ENCODE measurements around the gene OR2AT4.

- TF ChIP-seq, protein P1, sequence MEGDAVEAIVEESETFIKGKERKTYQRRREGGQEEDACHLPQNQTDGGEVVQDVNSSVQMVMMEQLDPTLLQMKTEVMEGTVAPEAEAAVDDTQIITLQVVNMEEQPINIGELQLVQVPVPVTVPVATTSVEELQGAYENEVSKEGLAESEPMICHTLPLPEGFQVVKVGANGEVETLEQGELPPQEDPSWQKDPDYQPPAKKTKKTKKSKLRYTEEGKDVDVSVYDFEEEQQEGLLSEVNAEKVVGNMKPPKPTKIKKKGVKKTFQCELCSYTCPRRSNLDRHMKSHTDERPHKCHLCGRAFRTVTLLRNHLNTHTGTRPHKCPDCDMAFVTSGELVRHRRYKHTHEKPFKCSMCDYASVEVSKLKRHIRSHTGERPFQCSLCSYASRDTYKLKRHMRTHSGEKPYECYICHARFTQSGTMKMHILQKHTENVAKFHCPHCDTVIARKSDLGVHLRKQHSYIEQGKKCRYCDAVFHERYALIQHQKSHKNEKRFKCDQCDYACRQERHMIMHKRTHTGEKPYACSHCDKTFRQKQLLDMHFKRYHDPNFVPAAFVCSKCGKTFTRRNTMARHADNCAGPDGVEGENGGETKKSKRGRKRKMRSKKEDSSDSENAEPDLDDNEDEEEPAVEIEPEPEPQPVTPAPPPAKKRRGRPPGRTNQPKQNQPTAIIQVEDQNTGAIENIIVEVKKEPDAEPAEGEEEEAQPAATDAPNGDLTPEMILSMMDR (conservative IDR thresholded peaks at IDR 0.05; ENCODE audit: low read depth, low read length): no peak
- TF ChIP-seq CEBPB (IDR thresholded peaks at IDR 0.05; ENCODE audit: low read depth, low read length) (no peak), RAD21 (IDR thresholded peaks at IDR 0.05; ENCODE audit: low read length) (no peak), MAFK (IDR thresholded peaks at IDR 0.05; ENCODE audit: low read depth, low read length) (no peak), RFX5 (IDR thresholded peaks at IDR 0.05; ENCODE audit: low read depth, low read length) (no peak), FOS (IDR thresholded peaks at IDR 0.05; ENCODE audit: low read depth, low read length) (no peak), SMC3 (IDR thresholded peaks at IDR 0.05; ENCODE audit: low read depth, low read length) (no peak), MAZ (IDR thresholded peaks at IDR 0.05; ENCODE audit: borderline replicate concordance, low read depth, low read length) (no peak), NFE2L2 (IDR thresholded peaks at IDR 0.05; ENCODE audit: low read depth, low read length) (no peak)
Measured at GRCh38 chr11:75068559-75068958, 28.1 kb downstream of the OR2AT4 start.

Measured in IMR-90 (cell line).